Breast epithelium (tissue), 4 donors: ENCODE measurements around the gene ERGIC1. TPM values are rescaled to one million over a fixed set of nuclear protein-coding genes. Genes with fewer than 3 reads are reported as not detected.

Source experiments
- DNase-seq, 2 donors: peaks; one replicate each; pipeline ENCODE4 v3.0.0-alpha.2; 2019; ENCODE audit warnings: low spot score in 2 of 2
- H3K27ac ChIP-seq, 2 donors: fragments of 200-600 bp; sonication (generic) in 1 of 2; one replicate each; pipeline ENCODE4 v1.5.1; 2016 to 2019; ENCODE audit warnings: mild to moderate bottlenecking in 1 of 2
- H3K27me3 ChIP-seq, 2 donors: fragments of 200-600 bp; sonication (generic) in 1 of 2; one replicate each; pipeline versions ENCODE4 v1.5.1 to v1.6.0; 2017 to 2019; ENCODE audit warnings: control low read depth in 1 of 2, mild to moderate bottlenecking in 1 of 2
- H3K36me3 ChIP-seq: fragments of 200-600 bp; one replicate; pipeline ENCODE4 v1.5.1; 2019
- H3K4me1 ChIP-seq, 2 donors: fragments of 200-600 bp; sonication (generic); one replicate each; pipeline ENCODE4 v1.5.1; 2016 to 2019; ENCODE audit warnings: control low read depth in 1 of 2
- H3K4me3 ChIP-seq, 3 donors: fragments of 200-600 bp; sonication (generic); 1 replicate in 2 of 3; 2 replicates in 1 of 3; pipeline ENCODE4 v1.5.1; 2016 to 2019; ENCODE audit warnings: mild to moderate bottlenecking in 3 of 3, moderate library complexity in 2 of 3
- H3K9me3 ChIP-seq, 2 donors: fragments of 200-600 bp; sonication (generic) in 1 of 2; one replicate each; pipeline ENCODE4 v1.5.1; 2016 to 2019; ENCODE audit warnings: control low read depth in 1 of 2
- CTCF ChIP-seq, 3 donors: fragments of 450-650 bp; IDR thresholded peaks; one replicate each; pipeline ENCODE4 v1.5.1; 2016 to 2017; ENCODE audit warnings: antibody characterized with exemption in 3 of 3, mild to moderate bottlenecking in 3 of 3, moderate library complexity in 3 of 3
- POLR2A ChIP-seq: fragments of 450-650 bp; IDR thresholded peaks from one replicate; pipeline ENCODE4 v1.6.1; 2016; ENCODE audit warnings: antibody characterized with exemption, mild to moderate bottlenecking, moderate library complexity
- POLR2AphosphoS5 ChIP-seq, 3 donors: sonication (generic); formaldehyde crosslinking; IDR thresholded peaks; one replicate each; pipeline ENCODE4 v1.6.1; 2017; ENCODE audit warnings: antibody characterized with exemption in 3 of 3
- intact Hi-C: fragments of 100-400 bp; cut with DNase I; formaldehyde crosslinking; loops from one replicate; pipeline ENCODE4 v1.15.1; 2023; ENCODE audit warnings: low total_unique reads
- total RNA-seq, 3 donors: library from RNA; depleted of rRNA; stranded (reverse); fragments of >200 nt; gene quantifications; one replicate each; pipeline ENCODE4 v1.1.0, GENCODE V29; 2016

Gene ERGIC1
- total RNA-seq, 3 donors from 2014 or later, result 86.6 to 139 (median 95.2) TPM

- intact Hi-C loops, result loop anchor here (1.0 kb wide), 1 partner anchor 30 kb away; no protein-coding TSS in a partner anchor
- no peak for TF ChIP-seq CTCF (IDR thresholded peaks at IDR 0.05)
- TF ChIP-seq POLR2A, result no peak
- TF ChIP-seq POLR2AphosphoS5 (IDR thresholded peaks at IDR 0.05), result no peak
Measured at GRCh38 chr5:172828911-172829431, 5.1 kb upstream of the ERGIC1 start.

GRCh38 chr5:172830275-172830799 lies 3.7 kb upstream of the ERGIC1 start:
- Histone ChIP-seq H3K36me3 (no peaks in the 10 kb centered on the region), H3K27ac (no peak overlapping the region), H3K4me1 (no peaks in the 10 kb centered on the region), H3K4me3 (no peak overlapping the region), H3K27me3 (no peaks in the 10 kb centered on the region), H3K9me3 (peaks cover 0 to 11% of the 10 kb centered on the region in 2 donors)
- DNase-seq, result no peak
- intact Hi-C loops, result no loop called here
- TF ChIP-seq POLR2A (no peak), CTCF (IDR thresholded peaks at IDR 0.05) (no peak), POLR2AphosphoS5 (IDR thresholded peaks at IDR 0.05) (no peak)

More at GRCh38 chr5:172828911-172829431, 5.1 kb upstream of the ERGIC1 start:
- H3K27me3 ChIP-seq, result no peaks in the 10 kb centered on the region
- DNase-seq, result no peak
- no peak overlapping the region for H3K4me3 ChIP-seq
- no peaks in the 10 kb centered on the region for H3K4me1 ChIP-seq
- H3K36me3 ChIP-seq, result no peaks in the 10 kb centered on the region
- peaks cover 0 to 13% of the 10 kb centered on the region in 2 donors for H3K9me3 ChIP-seq
- no peak overlapping the region for H3K27ac ChIP-seq

GRCh38 chr5:172830876-172831662 lies 3.0 kb upstream of the ERGIC1 start:
- intact Hi-C loops, result no loop called here
- Histone ChIP-seq H3K9me3 (peaks cover 0 to 4% of the 10 kb centered on the region in 2 donors), H3K36me3 (no peaks in the 10 kb centered on the region), H3K27ac (peak overlapping the region in 1 of 2 donors; percentile 32), H3K27me3 (no peaks in the 10 kb centered on the region), H3K4me3 (no peak overlapping the region), H3K4me1 (peaks cover 0 to 3% of the 10 kb centered on the region in 2 donors)
- no peak for DNase-seq
- TF ChIP-seq CTCF (IDR thresholded peaks at IDR 0.05) (no peak), POLR2AphosphoS5 (IDR thresholded peaks at IDR 0.05) (no peak), POLR2A (no peak)

GRCh38 chr5:172832383-172833315 lies 1.4 kb upstream of the ERGIC1 start:
- H3K4me3 ChIP-seq, result no peak overlapping the region
- H3K27ac ChIP-seq, result peak overlapping the region; percentile 80 to 94
- DNase-seq, result no peak
- H3K4me1 ChIP-seq, result peaks cover 0 to 5% of the 10 kb centered on the region in 2 donors
- no peaks in the 10 kb centered on the region for H3K9me3 ChIP-seq
- no peaks in the 10 kb centered on the region for H3K36me3 ChIP-seq
- TF ChIP-seq CTCF (IDR thresholded peaks at IDR 0.05) (no peak), POLR2AphosphoS5 (IDR thresholded peaks at IDR 0.05) (no peak), POLR2A (no peak)
- no peaks in the 10 kb centered on the region for H3K27me3 ChIP-seq
- intact Hi-C loops, result no loop called here
